Activated naive CD4-positive, alpha-beta T cell (primary cell): ENCODE results near the gene DCDC1.

Source experiments
- DNase-seq, 4 experiments: peaks; one replicate each; lab custom pipeline; 2025; lab: John Stamatoyannopoulos, UW

The DCDC1 gene

GRCh38 chr11:31369348-31370329, at the start of gene DCDC1, which contains the start of gene DNAJC24:
Gene DCDC1, minus strand, starts transcription at chr11:31369739. Its CDS starts 41,459 bp downstream, at chr11:31328280.
Gene DNAJC24, plus strand, starts transcription at chr11:31369860. Its CDS starts 889 bp downstream, at chr11:31370749.
- peak; percentile 73 to 86 (median 84) for DNase-seq

GRCh38 chr11:31419138-31419537, 49.6 kb upstream of the DCDC1 start:
- DNase-seq: no peak

GRCh38 chr11:31417816-31418215, 48.3 kb upstream of the DCDC1 start:
- DNase-seq: no peak

- no peak for DNase-seq
These were observed 47.8 kb upstream of the DCDC1 start for GRCh38 chr11:31417357-31417756.

GRCh38 chr11:31415435-31415834, 45.9 kb upstream of the DCDC1 start:
- DNase-seq: no peak

- DNase-seq: no peak
These were observed 44.8 kb upstream of the DCDC1 start for GRCh38 chr11:31414338-31414737.

GRCh38 chr11:31412946-31413345, 43.4 kb upstream of the DCDC1 start:
- no peak for DNase-seq

- no peak for DNase-seq
These were observed 38.7 kb upstream of the DCDC1 start for GRCh38 chr11:31408201-31408600.

- DNase-seq: no peak
These were observed 35.1 kb upstream of the DCDC1 start for GRCh38 chr11:31404614-31405013.

- no peak for DNase-seq
These were observed 27.8 kb upstream of the DCDC1 start for GRCh38 chr11:31397239-31397834.

GRCh38 chr11:31387379-31387778, 17.8 kb upstream of the DCDC1 start:
- no peak for DNase-seq

GRCh38 chr11:31383116-31383515, 13.6 kb upstream of the DCDC1 start:
- DNase-seq: no peak

- no peak for DNase-seq
These were observed 6.3 kb upstream of the DCDC1 start for GRCh38 chr11:31375879-31376278.

GRCh38 chr11:31366795-31367194, 2.7 kb downstream of the DCDC1 start:
- DNase-seq: no peak

GRCh38 chr11:31361743-31362142, 7.8 kb downstream of the DCDC1 start:
- DNase-seq: no peak

- no peak for DNase-seq
These were observed 13.7 kb downstream of the DCDC1 start for GRCh38 chr11:31355817-31356216.

GRCh38 chr11:31355131-31355530, 14.4 kb downstream of the DCDC1 start:
- DNase-seq: no peak

GRCh38 chr11:31351168-31351567, 18.4 kb downstream of the DCDC1 start:
- DNase-seq: no peak

- DNase-seq: no peak
These were observed 28.5 kb downstream of the DCDC1 start for GRCh38 chr11:31340903-31341572.

GRCh38 chr11:31337806-31338205, 31.7 kb downstream of the DCDC1 start:
- DNase-seq: no peak

GRCh38 chr11:31328697-31329096, 40.8 kb downstream of the DCDC1 start:
- DNase-seq: no peak

GRCh38 chr11:31327417-31327816, 42.1 kb downstream of the DCDC1 start:
- no peak for DNase-seq
